Astrocyte (in vitro differentiated cells and primary cell): ENCODE data around the gene MAIP1. TPM values are rescaled to one million over a fixed set of nuclear protein-coding genes. Genes with fewer than 3 reads are reported as not detected.
A peak's percentile ranks its signal among the peaks of the same experiment; 100 is the strongest.

Experiments used
- DNase-seq: peaks from one replicate; pipeline ENCODE4 v3.0.0-alpha.2; 2010; ENCODE audit warnings: low read depth
- FAIRE-seq: peaks from 2 replicates; lab custom pipeline; 2011; peaks lifted over from hg19 to GRCh38; lab: Jason Lieb, UNC
- H2AFZ ChIP-seq: 2 replicates; pipeline ENCODE4 v1.6.0; 2012; ENCODE audit warnings: low read depth, low read length, inconsistent platforms
- H3K27ac ChIP-seq: 2 replicates; pipeline ENCODE4 v1.5.1; 2011; ENCODE audit warnings: low read depth, low read length, inconsistent platforms
- H3K27me3 ChIP-seq: 2 replicates; pipeline ENCODE4 v1.6.0; 2011; ENCODE audit warnings: low read length, inconsistent platforms; ENCODE audit not compliant: insufficient read depth
- H3K36me3 ChIP-seq: 2 replicates; pipeline ENCODE4 v1.5.1; 2011; ENCODE audit warnings: low read length, inconsistent platforms; ENCODE audit not compliant: insufficient read depth
- H3K4me1 ChIP-seq: 2 replicates; pipeline ENCODE4 v1.5.1; 2011; ENCODE audit warnings: low read length, inconsistent platforms; ENCODE audit not compliant: insufficient read depth
- H3K4me2 ChIP-seq: 2 replicates; pipeline ENCODE4 v1.6.0; 2012; ENCODE audit warnings: low read length, inconsistent platforms
- H3K4me3 ChIP-seq: 2 replicates; pipeline ENCODE4 v1.5.1; 2011; ENCODE audit warnings: low read depth, mild to moderate bottlenecking, low read length, inconsistent platforms; ENCODE audit not compliant: insufficient read depth
- H3K79me2 ChIP-seq: 2 replicates; pipeline ENCODE4 v1.6.0; 2012; ENCODE audit warnings: mild to moderate bottlenecking, low read length, inconsistent platforms; ENCODE audit not compliant: insufficient read depth
- H3K9ac ChIP-seq: 2 replicates; pipeline ENCODE4 v1.6.0; 2012; ENCODE audit warnings: mild to moderate bottlenecking, low read length, inconsistent platforms
- H3K9me3 ChIP-seq: 2 replicates; pipeline ENCODE4 v1.5.1; 2012; ENCODE audit warnings: low read depth, mild to moderate bottlenecking, low read length, inconsistent platforms; ENCODE audit not compliant: insufficient read depth
- H4K20me1 ChIP-seq: 2 replicates; pipeline ENCODE4 v1.6.0; 2012; ENCODE audit warnings: low read length, inconsistent platforms; ENCODE audit not compliant: insufficient read depth
- H3K27ac Mint-ChIP-seq: one replicate; pipeline ENCODE4 v1.8.0; 2021; ENCODE audit warnings: mild to moderate bottlenecking, mixed read lengths; ENCODE audit not compliant: unreplicated experiment
- H3K27me3 Mint-ChIP-seq: one replicate; pipeline ENCODE4 v1.8.0; 2021; ENCODE audit warnings: low read depth, mixed read lengths; ENCODE audit not compliant: unreplicated experiment
- H3K36me3 Mint-ChIP-seq: one replicate; pipeline ENCODE4 v1.8.0; 2021; ENCODE audit warnings: low read depth, mixed read lengths; ENCODE audit not compliant: unreplicated experiment
- H3K4me1 Mint-ChIP-seq: one replicate; pipeline ENCODE4 v1.8.0; 2021; ENCODE audit warnings: low read depth, mixed read lengths; ENCODE audit not compliant: unreplicated experiment
- H3K4me3 Mint-ChIP-seq: one replicate; pipeline ENCODE4 v1.8.0; 2021; ENCODE audit warnings: mild to moderate bottlenecking, moderate library complexity, mixed read lengths; ENCODE audit not compliant: unreplicated experiment
- H3K9me3 Mint-ChIP-seq: one replicate; pipeline ENCODE4 v1.8.0; 2021; ENCODE audit warnings: mild to moderate bottlenecking, mixed read lengths; ENCODE audit not compliant: unreplicated experiment
- EZH2 ChIP-seq: IDR thresholded peaks from 2 replicates; pipeline ENCODE4 v1.6.1; 2012; ENCODE audit warnings: mild to moderate bottlenecking, low read length, inconsistent platforms; ENCODE audit not compliant: insufficient read depth
- total RNA-seq: library from RNA; stranded (reverse); gene quantifications from 2 replicates; pipeline ENCODE4 v1.2.1, GENCODE V29; 2021
- TF ChIP-seq, protein P1 (sequence below): IDR thresholded peaks from 2 replicates; pipeline ENCODE4 v1.5.1; 2011; ENCODE audit warnings: low read depth, mild to moderate bottlenecking, inconsistent platforms, low read length, moderate library complexity; ENCODE audit not compliant: insufficient read depth

MAIP1 gene
- total RNA-seq, 1 donor from 2014 or later, result 24.4 TPM

DNA sequence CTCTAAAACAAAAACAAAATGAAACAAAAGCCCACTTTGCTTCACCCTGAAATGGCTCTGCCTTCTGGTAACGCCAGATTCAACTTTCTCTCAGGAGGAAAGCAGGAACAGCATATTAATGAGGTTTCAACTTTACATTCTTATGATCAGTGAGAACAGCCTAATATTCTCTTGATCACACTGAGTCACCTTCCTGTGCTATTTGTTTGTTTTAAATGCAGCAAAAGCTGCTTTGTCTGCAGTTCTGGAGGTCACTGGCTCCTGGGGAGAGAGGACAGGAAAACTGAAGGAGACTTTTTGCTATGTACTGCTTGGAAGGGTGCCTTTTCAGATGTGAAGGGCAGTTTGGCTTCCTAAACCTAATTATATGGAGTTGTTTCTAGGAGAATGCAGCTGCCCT lies 48.1 kb downstream of the MAIP1 start:
- no peak overlapping the region for H3K27ac Mint-ChIP-seq
- H4K20me1 ChIP-seq, result no peaks in the 10 kb centered on the region
- no peaks in the 10 kb centered on the region for H3K36me3 Mint-ChIP-seq

GRCh38 chr2:200005675-200006074 lies 50.3 kb downstream of the MAIP1 start:
- H3K4me2 ChIP-seq, result no peak overlapping the region
- H3K36me3 Mint-ChIP-seq, result no peaks in the 10 kb centered on the region
- peaks cover 4% of the 10 kb centered on the region for H3K9me3 Mint-ChIP-seq
- no peak overlapping the region for H3K4me3 ChIP-seq
- no peaks in the 10 kb centered on the region for H3K27me3 ChIP-seq
- H4K20me1 ChIP-seq, result no peaks in the 10 kb centered on the region
- peaks cover 7% of the 10 kb centered on the region for H3K4me1 ChIP-seq
- H3K9me3 ChIP-seq, result no peaks in the 10 kb centered on the region
- H3K4me3 Mint-ChIP-seq, result no peak overlapping the region
- FAIRE-seq (no peak), DNase-seq (no peak)
- H3K36me3 ChIP-seq, result no peaks in the 10 kb centered on the region
- no peak for TF ChIP-seq EZH2
- TF ChIP-seq, protein P1, sequence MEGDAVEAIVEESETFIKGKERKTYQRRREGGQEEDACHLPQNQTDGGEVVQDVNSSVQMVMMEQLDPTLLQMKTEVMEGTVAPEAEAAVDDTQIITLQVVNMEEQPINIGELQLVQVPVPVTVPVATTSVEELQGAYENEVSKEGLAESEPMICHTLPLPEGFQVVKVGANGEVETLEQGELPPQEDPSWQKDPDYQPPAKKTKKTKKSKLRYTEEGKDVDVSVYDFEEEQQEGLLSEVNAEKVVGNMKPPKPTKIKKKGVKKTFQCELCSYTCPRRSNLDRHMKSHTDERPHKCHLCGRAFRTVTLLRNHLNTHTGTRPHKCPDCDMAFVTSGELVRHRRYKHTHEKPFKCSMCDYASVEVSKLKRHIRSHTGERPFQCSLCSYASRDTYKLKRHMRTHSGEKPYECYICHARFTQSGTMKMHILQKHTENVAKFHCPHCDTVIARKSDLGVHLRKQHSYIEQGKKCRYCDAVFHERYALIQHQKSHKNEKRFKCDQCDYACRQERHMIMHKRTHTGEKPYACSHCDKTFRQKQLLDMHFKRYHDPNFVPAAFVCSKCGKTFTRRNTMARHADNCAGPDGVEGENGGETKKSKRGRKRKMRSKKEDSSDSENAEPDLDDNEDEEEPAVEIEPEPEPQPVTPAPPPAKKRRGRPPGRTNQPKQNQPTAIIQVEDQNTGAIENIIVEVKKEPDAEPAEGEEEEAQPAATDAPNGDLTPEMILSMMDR, result no peak
- peaks cover 10% of the 10 kb centered on the region for H3K4me1 Mint-ChIP-seq
- no peaks in the 10 kb centered on the region for H3K79me2 ChIP-seq
- H3K27ac ChIP-seq, result no peak overlapping the region
- H2AFZ ChIP-seq, result no peak overlapping the region
- no peak overlapping the region for H3K9ac ChIP-seq
- no peaks in the 10 kb centered on the region for H3K27me3 Mint-ChIP-seq
- no peak overlapping the region for H3K27ac Mint-ChIP-seq

More for the DNA sequence above, 48.1 kb downstream of the MAIP1 start:
- Histone ChIP-seq H3K79me2 (no peaks in the 10 kb centered on the region), H3K4me3 (no peak overlapping the region), H3K27ac (no peak overlapping the region), H2AFZ (peak overlapping the region; percentile 36), H3K27me3 (no peaks in the 10 kb centered on the region), H3K36me3 (no peaks in the 10 kb centered on the region), H3K9ac (no peak overlapping the region), H3K4me1 (peaks cover 7% of the 10 kb centered on the region), H3K4me2 (peak overlapping the region; percentile 59), H3K9me3 (no peaks in the 10 kb centered on the region)
- Mint-ChIP-seq H3K27me3 (no peaks in the 10 kb centered on the region), H3K4me3 (no peak overlapping the region), H3K4me1 (peaks cover 10% of the 10 kb centered on the region), H3K9me3 (peaks cover 2% of the 10 kb centered on the region)
- FAIRE-seq, result no peak
- TF ChIP-seq EZH2, result no peak
- TF ChIP-seq, protein P1, result no peak
- DNase-seq, result peak; percentile 19

DNA sequence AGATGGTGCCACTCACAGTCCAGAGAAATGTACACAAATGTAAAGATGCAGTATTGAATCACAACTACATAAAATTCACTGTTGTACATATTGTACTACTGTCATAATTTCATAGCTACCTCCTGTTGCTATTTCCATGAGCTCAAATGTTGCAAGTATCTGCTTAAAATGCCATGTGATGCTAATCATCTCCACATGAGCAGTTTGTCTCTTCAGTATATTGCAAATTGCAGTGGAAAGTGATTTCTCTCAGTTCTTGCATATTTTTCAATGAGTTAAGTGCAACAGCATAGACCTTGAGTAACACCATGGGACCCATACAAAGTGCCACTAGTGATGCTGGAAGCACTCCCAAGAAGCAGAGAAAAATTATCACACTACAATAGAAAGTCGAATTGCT lies 51.9 kb downstream of the MAIP1 start:
- no peak overlapping the region for H3K4me3 Mint-ChIP-seq
- no peaks in the 10 kb centered on the region for H3K27me3 Mint-ChIP-seq
- peaks cover 10% of the 10 kb centered on the region for H3K4me1 Mint-ChIP-seq
- Histone ChIP-seq H3K9me3 (no peaks in the 10 kb centered on the region), H3K4me2 (no peak overlapping the region), H3K27me3 (no peaks in the 10 kb centered on the region), H3K4me3 (no peak overlapping the region), H3K36me3 (no peaks in the 10 kb centered on the region), H3K9ac (no peak overlapping the region), H3K4me1 (peaks cover 7% of the 10 kb centered on the region), H4K20me1 (no peaks in the 10 kb centered on the region), H3K27ac (no peak overlapping the region), H3K79me2 (no peaks in the 10 kb centered on the region), H2AFZ (no peak overlapping the region)
- no peak for DNase-seq
- H3K9me3 Mint-ChIP-seq, result peaks cover 7% of the 10 kb centered on the region
- no peaks in the 10 kb centered on the region for H3K36me3 Mint-ChIP-seq
- FAIRE-seq, result no peak
- H3K27ac Mint-ChIP-seq, result no peak overlapping the region
- TF ChIP-seq EZH2, result no peak
- TF ChIP-seq, protein P1, result no peak
